ENCODE measurements around the gene GIMAP1.
"Not testable (repeated sequence)": the region's sequence is repeated elsewhere in the genome, so short reads cannot be mapped to it uniquely, and the experiment has no call there.

Gene GIMAP1

DNA sequence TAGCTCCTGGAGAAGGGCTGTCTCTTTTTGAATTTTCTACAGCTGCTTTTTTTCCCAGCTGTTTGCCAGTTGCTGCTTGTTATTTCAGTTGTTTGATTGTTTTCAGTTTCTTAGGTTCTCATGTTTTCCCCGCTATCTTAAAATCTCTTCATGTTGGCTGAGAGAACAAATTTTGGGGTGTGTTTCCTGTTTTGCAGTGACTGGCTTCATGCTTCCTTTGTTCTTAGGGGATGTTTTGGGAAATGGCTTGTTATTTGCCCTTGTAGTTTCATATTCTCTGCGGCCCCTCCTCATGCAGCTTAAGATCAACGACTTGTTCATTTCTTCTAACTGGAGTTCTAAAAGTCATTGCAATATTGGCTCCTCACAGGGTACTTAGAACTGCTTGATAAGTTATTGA lies 39.6 kb upstream of the GIMAP1 start:
- WGBS (ENCODE audit: extremely low coverage, insufficient coverage, low lambda C conversion rate) = no CpG with 5 or more reads among the region's 3 CpGs
- H3K9ac ChIP-seq (ENCODE audit: low read length); H3K79me1 ChIP-seq (ENCODE audit: low read length); H2BK5ac ChIP-seq (ENCODE audit: low read length); H3K27ac ChIP-seq (ENCODE audit: low read depth, low read length); H3K27me3 ChIP-seq (ENCODE audit: insufficient read depth, low read length, poor library complexity); H3K4me1 ChIP-seq (ENCODE audit: control insufficient read depth, low read depth, low read length); H2BK15ac ChIP-seq (replicated peaks; ENCODE audit: low read depth); H2BK120ac ChIP-seq (ENCODE audit: low read depth, low read length); H3K4ac ChIP-seq (ENCODE audit: low read depth, low read length); H3K79me2 ChIP-seq (ENCODE audit: control insufficient read depth, insufficient read depth, low read length); H3K18ac ChIP-seq (ENCODE audit: low read length); H4K8ac ChIP-seq (ENCODE audit: low read depth, low read length); H3K4me3 ChIP-seq (ENCODE audit: low read length); H4K5ac ChIP-seq (ENCODE audit: low read length); H2AK5ac ChIP-seq (ENCODE audit: low read length); H3K36me3 ChIP-seq (ENCODE audit: control insufficient read depth, insufficient read depth, low read length); DNase-seq; H3K4me2 ChIP-seq (ENCODE audit: low read length); H3K56ac ChIP-seq (ENCODE audit: low read length); H3K23ac ChIP-seq (ENCODE audit: low read length): not testable (repeated sequence)

GRCh38 chr7:150678601-150679000 lies 37.8 kb upstream of the GIMAP1 start:
- not testable (repeated sequence) for H2BK120ac ChIP-seq (ENCODE audit: low read depth, low read length); H3K23ac ChIP-seq (ENCODE audit: low read length); H3K27ac ChIP-seq (ENCODE audit: low read depth, low read length); H4K8ac ChIP-seq (ENCODE audit: low read depth, low read length); H4K5ac ChIP-seq (ENCODE audit: low read length); H3K18ac ChIP-seq (ENCODE audit: low read length); H2AK5ac ChIP-seq (ENCODE audit: low read length); H3K4me3 ChIP-seq (ENCODE audit: low read length); H3K36me3 ChIP-seq (ENCODE audit: control insufficient read depth, insufficient read depth, low read length); H3K56ac ChIP-seq (ENCODE audit: low read length); H3K79me2 ChIP-seq (ENCODE audit: control insufficient read depth, insufficient read depth, low read length); H3K27me3 ChIP-seq (ENCODE audit: insufficient read depth, low read length, poor library complexity); H3K4me1 ChIP-seq (ENCODE audit: control insufficient read depth, low read depth, low read length); H3K79me1 ChIP-seq (ENCODE audit: low read length); DNase-seq; H3K9ac ChIP-seq (ENCODE audit: low read length); H3K4me2 ChIP-seq (ENCODE audit: low read length); H3K4ac ChIP-seq (ENCODE audit: low read depth, low read length); H2BK5ac ChIP-seq (ENCODE audit: low read length); H2BK15ac ChIP-seq (replicated peaks; ENCODE audit: low read depth)
- no CpG with 5 or more reads among the region's 11 CpGs for WGBS (ENCODE audit: extremely low coverage, insufficient coverage, low lambda C conversion rate)

- not testable (repeated sequence) for H3K4me1 ChIP-seq (ENCODE audit: control insufficient read depth, low read depth, low read length); H3K4ac ChIP-seq (ENCODE audit: low read depth, low read length)
- WGBS (ENCODE audit: extremely low coverage, insufficient coverage, low lambda C conversion rate) = no CpG with 5 or more reads among the region's 2 CpGs
These were observed 36.0 kb upstream of the GIMAP1 start for GRCh38 chr7:150680364-150680763.

GRCh38 chr7:150685219-150686029 lies 31.0 kb upstream of the GIMAP1 start, which contains the start of gene GIMAP2:
Gene GIMAP2 (plus strand): TSS chr7:150685706. CDS start chr7:150687060, 1,354 bp downstream.
- no peak within 1 kb of the TSS for H2BK5ac ChIP-seq (ENCODE audit: low read length)
- no peaks in the 10 kb centered on the region for H3K79me1 ChIP-seq (ENCODE audit: low read length)
- H3K79me2 ChIP-seq (ENCODE audit: control insufficient read depth, insufficient read depth, low read length) = no peaks in the 10 kb centered on the region
- no peaks in the 10 kb centered on the region for H3K36me3 ChIP-seq (ENCODE audit: control insufficient read depth, insufficient read depth, low read length)
- H4K8ac ChIP-seq (ENCODE audit: low read depth, low read length) = no peak within 1 kb of the TSS
- no peak within 1 kb of the TSS for H3K27ac ChIP-seq (ENCODE audit: low read depth, low read length)
- H3K4me1 ChIP-seq (ENCODE audit: control insufficient read depth, low read depth, low read length) = no peaks in the 10 kb centered on the region
- no peaks in the 10 kb centered on the region for H3K27me3 ChIP-seq (ENCODE audit: insufficient read depth, low read length, poor library complexity)
- no peak within 1 kb of the TSS for H4K5ac ChIP-seq (ENCODE audit: low read length)
- H3K18ac ChIP-seq (ENCODE audit: low read length) = no peak within 1 kb of the TSS
- H3K4me3 ChIP-seq (ENCODE audit: low read length) = no peak within 1 kb of the TSS
- no peak within 1 kb of the TSS for H3K23ac ChIP-seq (ENCODE audit: low read length)
- H2BK15ac ChIP-seq (replicated peaks; ENCODE audit: low read depth) = no peak within 1 kb of the TSS
- no peak within 1 kb of the TSS for H3K4me2 ChIP-seq (ENCODE audit: low read length)
- no peak within 1 kb of the TSS for H3K9ac ChIP-seq (ENCODE audit: low read length)
- H2BK120ac ChIP-seq (ENCODE audit: low read depth, low read length) = no peak within 1 kb of the TSS
- no peak within 1 kb of the TSS for H3K56ac ChIP-seq (ENCODE audit: low read length)
- no peak within 1 kb of the TSS for H3K4ac ChIP-seq (ENCODE audit: low read depth, low read length)
- H2AK5ac ChIP-seq (ENCODE audit: low read length) = no peak within 1 kb of the TSS
- no peak for DNase-seq
- no CpG with 5 or more reads among the region's 6 CpGs for WGBS (ENCODE audit: extremely low coverage, insufficient coverage, low lambda C conversion rate)

More at GRCh38 chr7:150680364-150680763, 36.0 kb upstream of the GIMAP1 start:
- not testable (repeated sequence) for H3K27me3 ChIP-seq (ENCODE audit: insufficient read depth, low read length, poor library complexity); H2BK15ac ChIP-seq (replicated peaks; ENCODE audit: low read depth); H3K56ac ChIP-seq (ENCODE audit: low read length); H3K23ac ChIP-seq (ENCODE audit: low read length); H4K8ac ChIP-seq (ENCODE audit: low read depth, low read length); H2AK5ac ChIP-seq (ENCODE audit: low read length); H3K18ac ChIP-seq (ENCODE audit: low read length); H3K9ac ChIP-seq (ENCODE audit: low read length); H4K5ac ChIP-seq (ENCODE audit: low read length); DNase-seq; H3K4me2 ChIP-seq (ENCODE audit: low read length); H3K79me2 ChIP-seq (ENCODE audit: control insufficient read depth, insufficient read depth, low read length); H3K36me3 ChIP-seq (ENCODE audit: control insufficient read depth, insufficient read depth, low read length); H3K4me3 ChIP-seq (ENCODE audit: low read length); H2BK120ac ChIP-seq (ENCODE audit: low read depth, low read length); H3K27ac ChIP-seq (ENCODE audit: low read depth, low read length); H2BK5ac ChIP-seq (ENCODE audit: low read length); H3K79me1 ChIP-seq (ENCODE audit: low read length)

GRCh38 chr7:150686030-150686631 lies 30.3 kb upstream of the GIMAP1 start:
- Histone ChIP-seq H3K27ac (ENCODE audit: low read depth, low read length) (no peak overlapping the region), H3K79me1 (ENCODE audit: low read length) (no peaks in the 10 kb centered on the region), H3K4me2 (ENCODE audit: low read length) (no peak overlapping the region), H3K4me1 (ENCODE audit: control insufficient read depth, low read depth, low read length) (no peaks in the 10 kb centered on the region), H3K9ac (ENCODE audit: low read length) (no peak overlapping the region), H4K5ac (ENCODE audit: low read length) (no peak overlapping the region), H3K79me2 (ENCODE audit: control insufficient read depth, insufficient read depth, low read length) (no peaks in the 10 kb centered on the region), H3K4ac (ENCODE audit: low read depth, low read length) (no peak overlapping the region), H2BK15ac (replicated peaks; ENCODE audit: low read depth) (no peak overlapping the region), H3K56ac (ENCODE audit: low read length) (no peak overlapping the region), H3K18ac (ENCODE audit: low read length) (no peak overlapping the region), H3K4me3 (ENCODE audit: low read length) (no peak overlapping the region), H4K8ac (ENCODE audit: low read depth, low read length) (no peak overlapping the region), H2AK5ac (ENCODE audit: low read length) (no peak overlapping the region), H3K36me3 (ENCODE audit: control insufficient read depth, insufficient read depth, low read length) (no peaks in the 10 kb centered on the region), H2BK5ac (ENCODE audit: low read length) (no peak overlapping the region), H3K23ac (ENCODE audit: low read length) (no peak overlapping the region), H3K27me3 (ENCODE audit: insufficient read depth, low read length, poor library complexity) (no peaks in the 10 kb centered on the region), H2BK120ac (ENCODE audit: low read depth, low read length) (no peak overlapping the region)
- WGBS (ENCODE audit: extremely low coverage, insufficient coverage, low lambda C conversion rate) = no CpG with 5 or more reads among the region's 9 CpGs
- no peak for DNase-seq

Measured in mesendoderm (in vitro differentiated cells).